ENCODE data around the gene SELENOI.
"Not testable (repeated sequence)": the region's sequence is repeated elsewhere in the genome, so short reads cannot be mapped to it uniquely, and the experiment has no call there.

The SELENOI gene

GRCh38 chr2:26327291-26328272 is 18.4 kb upstream of the SELENOI start:
- no peak for DNase-seq (ENCODE audit: low read depth)

DNA sequence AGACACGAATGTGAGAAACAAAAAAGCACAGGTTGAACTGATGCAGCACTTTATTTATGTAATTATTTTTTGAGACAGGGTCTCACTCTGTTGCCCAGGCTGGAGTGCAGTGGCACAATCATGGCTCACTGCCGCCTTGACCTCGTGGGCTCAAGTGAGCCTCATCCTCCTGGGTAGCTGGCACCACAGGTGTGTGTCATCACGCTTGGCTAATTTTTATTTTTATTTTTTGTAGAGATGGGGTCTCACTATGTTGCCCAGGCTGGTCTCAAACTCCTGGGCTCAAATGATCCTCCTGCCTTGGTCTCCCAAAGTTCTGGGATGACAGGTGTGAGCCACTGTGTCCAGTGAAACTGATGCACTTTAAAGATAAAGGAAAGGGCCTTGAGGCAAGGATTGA is 16.9 kb upstream of the SELENOI start:
- DNase-seq (ENCODE audit: low read depth) = not testable (repeated sequence)

DNA sequence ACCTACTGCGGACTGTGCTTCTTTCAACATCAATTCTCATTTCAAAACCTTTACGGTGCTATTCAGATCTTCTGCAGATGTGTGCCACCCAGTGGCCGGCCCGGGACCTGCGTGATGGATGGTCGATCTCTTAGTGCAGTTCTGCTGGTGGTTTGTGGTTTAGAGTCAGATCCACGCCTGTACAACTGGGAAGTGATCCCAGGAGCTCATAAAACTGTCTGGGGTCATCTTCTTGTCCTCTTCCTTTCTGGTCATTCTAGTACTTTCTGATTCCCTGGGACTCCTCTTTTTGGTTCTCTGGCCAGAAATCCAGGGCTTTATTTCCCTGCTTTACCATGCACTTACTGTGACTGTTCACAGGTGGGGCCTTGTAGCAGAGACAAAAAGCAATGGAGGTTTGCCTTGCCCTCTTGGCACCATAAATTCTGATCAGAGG is 15.8 kb upstream of the SELENOI start:
- DNase-seq (ENCODE audit: low read depth) = peak; percentile 77

DNA sequence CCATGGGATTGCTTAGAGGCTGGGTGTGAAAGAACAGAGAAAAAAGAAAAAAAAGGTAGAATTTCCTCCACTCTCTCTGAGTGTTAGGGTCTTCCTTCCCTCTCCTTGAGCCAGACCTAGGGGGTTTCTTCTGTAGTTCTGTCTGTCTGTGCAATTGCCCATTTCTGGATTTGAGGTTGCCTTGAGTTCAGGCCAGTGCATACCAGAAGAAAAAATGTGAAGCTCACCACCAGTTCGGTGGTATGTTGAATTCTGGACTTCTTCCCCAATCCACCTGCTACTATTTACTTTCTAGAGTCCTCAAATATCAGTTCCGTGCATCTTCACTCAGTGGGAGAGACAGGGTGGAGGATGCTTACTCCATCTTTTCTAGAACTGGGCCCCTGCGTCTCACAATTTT is 15.3 kb upstream of the SELENOI start:
- no peak for DNase-seq (ENCODE audit: low read depth)

DNA sequence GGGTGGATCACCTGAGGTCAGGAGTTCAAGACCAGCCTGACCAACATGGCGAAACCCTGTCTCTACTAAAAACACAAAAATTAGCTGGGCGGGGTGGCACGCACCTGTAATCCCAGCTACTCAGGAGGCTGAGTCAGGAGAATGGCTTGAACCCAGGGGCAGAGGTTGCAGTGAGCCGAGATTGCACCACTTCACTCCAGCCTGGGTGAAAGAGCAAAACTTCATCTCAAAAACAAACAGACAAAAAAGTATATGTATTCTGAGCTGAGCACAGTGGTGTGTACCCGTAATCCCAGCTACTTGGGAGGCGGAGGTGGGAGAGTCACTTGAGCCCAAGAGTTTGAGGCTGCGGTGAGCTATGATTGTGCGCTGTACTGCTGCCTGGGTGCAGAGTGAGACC is 14.6 kb upstream of the SELENOI start:
- DNase-seq (ENCODE audit: low read depth) = not testable (repeated sequence)

DNA sequence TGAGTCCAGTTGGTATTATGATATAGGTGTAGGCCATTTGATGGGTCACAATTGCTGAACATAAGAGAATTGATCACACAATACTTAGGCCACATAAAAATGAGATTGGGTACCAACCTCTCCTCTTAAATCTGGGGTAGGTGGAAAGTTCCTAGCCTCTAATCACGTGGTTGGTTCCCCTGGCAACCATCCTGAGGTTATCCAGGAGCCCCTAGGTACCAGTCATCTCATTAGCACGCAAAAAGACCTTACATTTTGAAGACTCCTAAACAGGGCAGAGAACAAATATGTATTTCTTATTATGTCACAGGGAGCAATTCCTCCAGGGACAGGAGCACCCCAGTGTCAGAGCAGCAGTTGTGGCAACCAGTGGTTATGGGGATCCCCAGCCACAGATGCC is 12.7 kb upstream of the SELENOI start:
- no peak for DNase-seq (ENCODE audit: low read depth)

- no peak for DNase-seq (ENCODE audit: low read depth)
These were observed 10.7 kb upstream of the SELENOI start for GRCh38 chr2:26335231-26335630.

- no peak for DNase-seq (ENCODE audit: low read depth)
These were observed 9.2 kb upstream of the SELENOI start for GRCh38 chr2:26336719-26337118.

- DNase-seq (ENCODE audit: low read depth) = no peak
These were observed 8.6 kb upstream of the SELENOI start for GRCh38 chr2:26337298-26337697.

DNA sequence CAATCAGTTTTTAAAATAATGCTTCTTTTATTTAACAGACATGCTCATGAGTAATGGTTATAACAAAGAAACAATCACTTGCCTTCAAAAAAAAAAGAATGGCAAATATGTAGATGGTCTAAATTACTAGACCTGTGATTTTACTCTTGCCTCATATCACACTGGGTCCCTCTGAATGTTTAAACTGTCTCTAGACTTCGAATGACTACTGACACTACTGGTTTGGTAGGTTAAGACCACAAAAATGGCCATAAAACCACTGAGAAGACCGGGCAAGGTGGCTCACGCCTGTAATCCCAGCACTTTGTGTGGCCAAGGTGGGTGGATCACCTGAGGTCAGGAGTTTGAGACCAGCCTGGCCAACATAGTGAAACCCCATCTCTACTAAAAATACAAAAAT is 5.1 kb upstream of the SELENOI start:
- DNase-seq (ENCODE audit: low read depth) = no peak

- DNase-seq (ENCODE audit: low read depth) = peak; percentile 16
These were observed 1.2 kb upstream of the SELENOI start for GRCh38 chr2:26344581-26345282.

GRCh38 chr2:26345283-26345544 is 729 bp upstream of the SELENOI start:
- DNase-seq (ENCODE audit: low read depth) = no peak

GRCh38 chr2:26346454-26347053 is 611 bp downstream of the SELENOI start, which contains the start of gene ADGRF3:
TSS of gene ADGRF3 (minus strand) at chr2:26346789. CDS start at chr2:26346234, 555 bp downstream.
- peak; percentile 42 for DNase-seq (ENCODE audit: low read depth)

- DNase-seq (ENCODE audit: low read depth) = no peak
These were observed 1.4 kb downstream of the SELENOI start for GRCh38 chr2:26347286-26347865.

GRCh38 chr2:26349690-26350089 is 3.7 kb downstream of the SELENOI start:
- DNase-seq (ENCODE audit: low read depth) = no peak

DNA sequence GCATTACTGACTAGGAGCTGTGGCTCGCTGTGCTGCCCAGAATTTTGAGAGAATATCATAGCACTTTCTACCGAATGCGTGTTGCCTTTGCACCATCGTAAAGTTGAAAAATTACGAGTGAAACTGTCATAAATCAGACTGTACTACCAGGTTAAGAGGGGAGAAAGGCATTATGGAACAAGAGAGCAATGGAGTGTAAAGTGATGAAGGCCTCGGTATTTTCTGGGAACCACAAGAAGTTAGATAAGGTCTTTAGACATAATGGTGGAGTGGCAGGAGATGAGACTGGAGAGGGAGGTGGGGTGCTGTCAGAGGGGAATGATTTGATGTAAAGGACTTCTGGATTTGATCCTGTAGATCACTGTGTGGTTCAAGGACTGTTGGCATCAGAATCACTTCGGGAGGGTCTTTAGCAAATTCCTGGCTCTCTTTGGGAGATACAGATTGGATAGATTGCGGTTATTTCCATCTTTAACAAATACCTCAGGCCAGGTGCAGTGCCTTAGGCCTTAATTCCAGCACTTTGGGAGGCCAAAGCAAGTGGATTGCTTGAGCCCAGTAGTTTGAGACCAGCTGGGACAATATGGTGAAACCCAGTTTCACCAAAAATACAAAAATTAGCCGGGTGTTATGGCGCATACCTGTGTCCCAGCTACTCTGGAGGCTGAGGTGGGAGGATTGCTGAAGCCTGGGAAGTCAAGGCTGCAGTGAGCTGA is 5.6 kb downstream of the SELENOI start:
- no peak for DNase-seq (ENCODE audit: low read depth)

DNA sequence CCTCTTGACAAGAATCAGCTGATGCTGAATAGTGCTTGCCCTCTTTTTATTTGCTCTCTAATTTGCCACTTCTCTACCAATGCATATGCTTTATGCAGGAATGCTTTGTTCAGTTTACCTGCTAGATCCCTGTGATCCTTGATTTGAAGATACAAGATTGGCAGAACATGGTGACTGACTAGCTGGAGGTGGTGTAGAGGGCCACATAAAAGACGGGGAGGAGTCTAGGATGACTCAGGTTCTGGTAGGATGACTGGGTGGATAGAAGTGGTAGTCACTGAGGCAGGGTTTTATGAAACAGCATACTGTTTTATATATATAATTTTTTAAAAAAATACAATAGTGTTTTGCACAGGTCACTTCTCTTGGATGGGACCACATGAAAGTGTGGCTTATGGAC is 6.9 kb downstream of the SELENOI start:
- DNase-seq (ENCODE audit: low read depth) = no peak

DNA sequence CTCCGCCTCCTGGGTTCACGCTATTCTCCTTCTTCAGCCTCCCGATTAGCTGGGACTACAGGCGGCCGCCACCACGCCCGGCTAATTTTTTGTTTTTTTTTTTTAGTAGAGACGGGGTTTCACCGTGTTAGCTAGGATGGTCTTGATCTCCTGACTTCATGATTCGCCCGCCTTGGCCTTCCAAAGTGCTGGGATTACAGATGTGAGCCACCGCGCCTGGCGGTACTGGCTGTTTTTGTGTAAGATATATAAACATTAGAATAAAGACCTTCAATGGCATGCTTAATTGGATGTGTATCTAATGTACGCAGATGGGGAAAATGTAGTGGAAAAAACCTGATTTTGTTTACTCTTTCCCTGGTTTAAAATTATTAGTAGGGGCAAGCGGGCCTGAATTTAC is 8.5 kb downstream of the SELENOI start:
- DNase-seq (ENCODE audit: low read depth) = not testable (repeated sequence)

GRCh38 chr2:26355038-26355995 is 9.4 kb downstream of the SELENOI start:
- no peak for DNase-seq (ENCODE audit: low read depth)

DNA sequence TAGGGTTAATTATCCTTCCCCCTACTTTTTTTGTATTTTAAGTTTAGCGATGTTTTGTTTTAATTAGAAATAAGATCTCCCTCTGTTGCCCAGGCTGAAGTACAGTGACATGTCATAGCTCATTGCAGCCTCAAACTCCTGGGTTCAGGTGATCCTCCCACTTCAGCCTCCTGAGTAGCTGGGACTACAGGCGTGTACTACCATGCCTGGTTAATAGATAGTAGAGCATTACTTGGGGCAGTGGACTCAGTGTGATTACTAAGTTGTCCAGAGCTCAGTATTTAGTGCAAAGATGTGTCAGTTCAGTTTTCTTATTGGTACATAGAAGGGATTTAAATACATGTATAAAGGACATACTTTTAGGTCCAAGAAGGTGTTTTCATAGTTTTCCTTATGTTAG is 10.2 kb downstream of the SELENOI start:
- DNase-seq (ENCODE audit: low read depth) = no peak

GRCh38 chr2:26356771-26357170 is 10.8 kb downstream of the SELENOI start:
- no peak for DNase-seq (ENCODE audit: low read depth)
